ENCODE data around the gene GANAB. TPM values are rescaled to one million over a fixed set of nuclear protein-coding genes. Genes with fewer than 3 reads are reported as not detected.

The GANAB gene
- total RNA-seq, 1 experiment from 2014 or later, result 475 TPM

- BruUV-seq (replicated peaks), result no TSS peak
- POLR2A ChIA-PET (ENCODE audit: low non-redundant PET), result no interaction called here
- Histone ChIP-seq H3K27ac (ENCODE audit: low read depth, low read length, poor library complexity, severe bottlenecking) (no peak overlapping the region), H3K27me3 (replicated peaks; ENCODE audit: insufficient read depth, low read depth, low read length, poor library complexity) (no peaks in the 10 kb centered on the region), H3K9me3 (ENCODE audit: low read depth, low read length, poor library complexity, severe bottlenecking) (no peaks in the 10 kb centered on the region), H3K4me3 (ENCODE audit: low read depth, low read length, poor library complexity, severe bottlenecking) (no peak overlapping the region), H3K36me3 (ENCODE audit: insufficient read depth, low read length, poor library complexity, severe bottlenecking) (peaks cover 71% of the 10 kb centered on the region), H3K4me1 (ENCODE audit: insufficient read depth, low read length, poor library complexity, severe bottlenecking) (peaks cover 32% of the 10 kb centered on the region)
- CTCF ChIA-PET, result no interaction called here
- TF ChIP-seq CTCF (conservative IDR thresholded peaks at IDR 0.05; ENCODE audit: low read depth, low read length) (no peak), EZH2 (IDR thresholded peaks at IDR 0.05; ENCODE audit: borderline replicate concordance, low read depth, low read length, poor library complexity, severe bottlenecking) (no peak)
- DNase-seq (ENCODE audit: low spot score), result no peak
- intact Hi-C loops (cut with micrococcal nuclease; ENCODE audit: unreplicated experiment), result loop anchor here (10.0 kb wide), 1 partner anchor 260 kb away; no protein-coding TSS in a partner anchor
Measured at GRCh38 chr11:62595124-62595523, 51.3 kb downstream of the GANAB start.

GRCh38 chr11:62593434-62594044, 52.9 kb downstream of the GANAB start:
- H3K27ac ChIP-seq (ENCODE audit: low read depth, low read length, poor library complexity, severe bottlenecking), result no peak overlapping the region
- H3K4me3 ChIP-seq (ENCODE audit: low read depth, low read length, poor library complexity, severe bottlenecking), result no peak overlapping the region
- POLR2A ChIA-PET (ENCODE audit: low non-redundant PET), result no interaction called here
- H3K27me3 ChIP-seq (replicated peaks; ENCODE audit: insufficient read depth, low read depth, low read length, poor library complexity), result no peaks in the 10 kb centered on the region
- intact Hi-C loops (cut with micrococcal nuclease; ENCODE audit: unreplicated experiment), result loop anchor here (5.0 to 10.0 kb wide), 2 partner anchors 114 to 261 kb away; partner anchors contain the start of genes BSCL2 and GNG3
- BruUV-seq (replicated peaks), result no TSS peak
- H3K4me1 ChIP-seq (ENCODE audit: insufficient read depth, low read length, poor library complexity, severe bottlenecking), result peaks cover 22% of the 10 kb centered on the region
- no peaks in the 10 kb centered on the region for H3K9me3 ChIP-seq (ENCODE audit: low read depth, low read length, poor library complexity, severe bottlenecking)
- peaks cover 63% of the 10 kb centered on the region for H3K36me3 ChIP-seq (ENCODE audit: insufficient read depth, low read length, poor library complexity, severe bottlenecking)
- DNase-seq (ENCODE audit: low spot score), result peak; percentile 96
- TF ChIP-seq CTCF (conservative IDR thresholded peaks at IDR 0.05; ENCODE audit: low read depth, low read length), result peak; percentile 90
- no peak for TF ChIP-seq EZH2 (IDR thresholded peaks at IDR 0.05; ENCODE audit: borderline replicate concordance, low read depth, low read length, poor library complexity, severe bottlenecking)
- CTCF ChIA-PET, result interaction anchor here (0.6 kb wide), 1 partner anchor 8 kb away, joined by 3 read pairs; the partner anchor contains the start of gene MTA2

- BruUV-seq (replicated peaks), result no TSS peak
- H3K27me3 ChIP-seq (replicated peaks; ENCODE audit: insufficient read depth, low read depth, low read length, poor library complexity), result no peaks in the 10 kb centered on the region
- DNase-seq (ENCODE audit: low spot score), result no peak
- TF ChIP-seq EZH2 (IDR thresholded peaks at IDR 0.05; ENCODE audit: borderline replicate concordance, low read depth, low read length, poor library complexity, severe bottlenecking), result no peak
- no peak for TF ChIP-seq CTCF (conservative IDR thresholded peaks at IDR 0.05; ENCODE audit: low read depth, low read length)
- CTCF ChIA-PET, result interaction anchor here (0.6 kb wide), 1 partner anchor 9 kb away, joined by 3 read pairs; the partner anchor contains the start of gene MTA2
- H3K9me3 ChIP-seq (ENCODE audit: low read depth, low read length, poor library complexity, severe bottlenecking), result no peaks in the 10 kb centered on the region
- peaks cover 63% of the 10 kb centered on the region for H3K36me3 ChIP-seq (ENCODE audit: insufficient read depth, low read length, poor library complexity, severe bottlenecking)
- intact Hi-C loops (cut with micrococcal nuclease; ENCODE audit: unreplicated experiment), result loop anchor here (5.0 to 10.0 kb wide), 2 partner anchors 114 to 262 kb away; partner anchors contain the start of genes BSCL2 and GNG3
- H3K4me1 ChIP-seq (ENCODE audit: insufficient read depth, low read length, poor library complexity, severe bottlenecking), result peaks cover 17% of the 10 kb centered on the region
- H3K27ac ChIP-seq (ENCODE audit: low read depth, low read length, poor library complexity, severe bottlenecking), result peak overlapping the region; percentile 79
- H3K4me3 ChIP-seq (ENCODE audit: low read depth, low read length, poor library complexity, severe bottlenecking), result no peak overlapping the region
- POLR2A ChIA-PET (ENCODE audit: low non-redundant PET), result no interaction called here
Measured at GRCh38 chr11:62592989-62593421, 53.4 kb downstream of the GANAB start.

Measured in A673 (cell line).